ENCODE measurements around the gene LAMA2.

LAMA2 gene

GRCh38 chr6:128886706-128887105 is 3.8 kb downstream of the LAMA2 start:
- no peak overlapping the region for H3K4me3 ChIP-seq (ENCODE audit: low read length)
- no peak overlapping the region for H3K27ac ChIP-seq (ENCODE audit: low read length)
- H3K79me2 ChIP-seq (ENCODE audit: low read length), result no peaks in the 10 kb centered on the region
- H2AFZ ChIP-seq (ENCODE audit: low read length), result no peak overlapping the region
- H3K9me2 ChIP-seq (replicated peaks; ENCODE audit: insufficient read depth, low read length), result no peaks in the 10 kb centered on the region
- no peaks in the 10 kb centered on the region for H4K20me1 ChIP-seq (ENCODE audit: insufficient read depth, low read length)
- no peaks in the 10 kb centered on the region for H3F3A ChIP-seq (ENCODE audit: insufficient read depth, low read length)
- H3K9ac ChIP-seq (ENCODE audit: low read length), result no peak overlapping the region
- no peaks in the 10 kb centered on the region for H3K36me3 ChIP-seq (replicated peaks; ENCODE audit: insufficient read depth, low read length)
- no peaks in the 10 kb centered on the region for H3K9me3 ChIP-seq (replicated peaks; ENCODE audit: insufficient read depth, low read length)
- H3K4me2 ChIP-seq (ENCODE audit: low read depth, low read length), result no peak overlapping the region
- no peaks in the 10 kb centered on the region for H3K27me3 ChIP-seq (replicated peaks; ENCODE audit: insufficient read depth, low read length)
- no peak for DNase-seq
- H3K4me1 ChIP-seq (ENCODE audit: low read length), result no peaks in the 10 kb centered on the region
- TF ChIP-seq EZH2 (optimal IDR thresholded peaks at IDR 0.05; ENCODE audit: low read depth, low read length), result no peak
- no peak for TF ChIP-seq EZH2phosphoT487 (IDR thresholded peaks at IDR 0.05; ENCODE audit: low read length)
- TF ChIP-seq CTCF (IDR thresholded peaks at IDR 0.05; ENCODE audit: low read length), result no peak

DNA sequence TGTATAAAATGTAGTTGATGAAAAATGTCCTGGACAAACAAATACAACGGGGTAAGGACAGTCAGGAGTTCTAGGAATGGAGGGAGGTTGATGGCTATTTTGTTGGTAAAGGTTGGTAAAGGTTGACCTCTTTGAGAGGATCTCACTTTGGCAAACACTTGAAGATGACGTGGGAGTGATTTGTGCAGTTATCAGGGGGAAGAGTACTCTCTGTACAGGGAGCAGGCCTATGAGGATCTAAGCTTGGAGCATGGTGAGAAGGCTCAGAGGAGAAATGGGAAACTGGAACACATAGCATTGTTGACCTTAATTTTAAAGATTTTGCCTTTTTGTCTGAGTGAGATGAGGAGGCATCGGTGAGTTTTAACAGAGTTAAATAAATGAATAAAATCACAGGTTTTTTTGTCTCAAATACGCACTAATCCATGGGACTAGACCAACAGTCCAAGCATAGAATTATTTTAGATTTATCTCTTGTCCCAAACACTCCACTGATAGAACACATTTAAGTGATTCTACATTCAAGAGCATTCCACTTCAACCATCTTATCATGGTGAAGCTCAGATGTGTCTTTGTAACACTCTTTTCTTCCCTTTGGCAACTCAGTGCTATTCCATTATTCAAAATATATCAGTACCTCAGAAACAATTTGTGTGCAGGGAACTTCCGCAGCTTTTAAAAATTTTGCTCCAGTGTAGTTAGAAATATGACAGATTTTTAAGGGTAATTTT is 5.7 kb downstream of the LAMA2 start:
- H3K79me2 ChIP-seq (ENCODE audit: low read length), result no peaks in the 10 kb centered on the region
- H2AFZ ChIP-seq (ENCODE audit: low read length), result no peak overlapping the region
- H3K27ac ChIP-seq (ENCODE audit: low read length), result no peak overlapping the region
- no peaks in the 10 kb centered on the region for H4K20me1 ChIP-seq (ENCODE audit: insufficient read depth, low read length)
- H3K9ac ChIP-seq (ENCODE audit: low read length), result no peak overlapping the region
- H3K9me3 ChIP-seq (replicated peaks; ENCODE audit: insufficient read depth, low read length), result no peaks in the 10 kb centered on the region
- H3K4me3 ChIP-seq (ENCODE audit: low read length), result no peak overlapping the region
- H3K9me2 ChIP-seq (replicated peaks; ENCODE audit: insufficient read depth, low read length), result no peaks in the 10 kb centered on the region
- no peaks in the 10 kb centered on the region for H3K27me3 ChIP-seq (replicated peaks; ENCODE audit: insufficient read depth, low read length)
- TF ChIP-seq EZH2 (optimal IDR thresholded peaks at IDR 0.05; ENCODE audit: low read depth, low read length) (no peak), CTCF (IDR thresholded peaks at IDR 0.05; ENCODE audit: low read length) (no peak)
- H3K4me1 ChIP-seq (ENCODE audit: low read length), result no peaks in the 10 kb centered on the region
- H3K4me2 ChIP-seq (ENCODE audit: low read depth, low read length), result no peak overlapping the region
- no peak for DNase-seq
- no peaks in the 10 kb centered on the region for H3K36me3 ChIP-seq (replicated peaks; ENCODE audit: insufficient read depth, low read length)
- no peaks in the 10 kb centered on the region for H3F3A ChIP-seq (ENCODE audit: insufficient read depth, low read length)

GRCh38 chr6:128889870-128890269 is 6.9 kb downstream of the LAMA2 start:
- no peak overlapping the region for H3K4me3 ChIP-seq (ENCODE audit: low read length)
- H3K9me3 ChIP-seq (replicated peaks; ENCODE audit: insufficient read depth, low read length), result no peaks in the 10 kb centered on the region
- H3K27me3 ChIP-seq (replicated peaks; ENCODE audit: insufficient read depth, low read length), result no peaks in the 10 kb centered on the region
- DNase-seq, result no peak
- H3K36me3 ChIP-seq (replicated peaks; ENCODE audit: insufficient read depth, low read length), result no peaks in the 10 kb centered on the region
- TF ChIP-seq CTCF (IDR thresholded peaks at IDR 0.05; ENCODE audit: low read length) (no peak), EZH2 (optimal IDR thresholded peaks at IDR 0.05; ENCODE audit: low read depth, low read length) (no peak), EZH2phosphoT487 (IDR thresholded peaks at IDR 0.05; ENCODE audit: low read length) (no peak)
- H3K27ac ChIP-seq (ENCODE audit: low read length), result no peak overlapping the region
- no peaks in the 10 kb centered on the region for H3K4me1 ChIP-seq (ENCODE audit: low read length)
- H3K79me2 ChIP-seq (ENCODE audit: low read length), result no peaks in the 10 kb centered on the region
- no peak overlapping the region for H3K9ac ChIP-seq (ENCODE audit: low read length)
- no peak overlapping the region for H2AFZ ChIP-seq (ENCODE audit: low read length)
- no peak overlapping the region for H3K4me2 ChIP-seq (ENCODE audit: low read depth, low read length)
- H3K9me2 ChIP-seq (replicated peaks; ENCODE audit: insufficient read depth, low read length), result no peaks in the 10 kb centered on the region
- H4K20me1 ChIP-seq (ENCODE audit: insufficient read depth, low read length), result no peaks in the 10 kb centered on the region
- no peaks in the 10 kb centered on the region for H3F3A ChIP-seq (ENCODE audit: insufficient read depth, low read length)
